ENCODE data around the gene ISG15.
A peak's percentile ranks its signal among the peaks of the same experiment; 100 is the strongest.

The ISG15 gene

GRCh38 chr1:1058088-1058905 lies 45.0 kb downstream of the ISG15 start:
- Histone ChIP-seq H3K36me3 (ENCODE audit: control insufficient read depth, low read depth, low read length) (peaks cover 12% of the 10 kb centered on the region), H3K9ac (ENCODE audit: low read length) (no peak overlapping the region), H3K4me3 (ENCODE audit: low read length) (peak overlapping the region; percentile 58), H3K27me3 (ENCODE audit: control insufficient read depth, insufficient read depth, low read length) (peaks cover 65% of the 10 kb centered on the region), H3K4me1 (ENCODE audit: control insufficient read depth, low read depth, low read length) (no peaks in the 10 kb centered on the region), H3K9me3 (ENCODE audit: control insufficient read depth, low read depth, low read length) (no peaks in the 10 kb centered on the region), H3K27ac (ENCODE audit: low read length) (no peak overlapping the region)

GRCh38 chr1:1058921-1059493 lies 45.7 kb downstream of the ISG15 start:
- Histone ChIP-seq H3K36me3 (ENCODE audit: control insufficient read depth, low read depth, low read length) (peaks cover 6% of the 10 kb centered on the region), H3K4me3 (ENCODE audit: low read length) (peak overlapping the region; percentile 58), H3K27me3 (ENCODE audit: control insufficient read depth, insufficient read depth, low read length) (peaks cover 72% of the 10 kb centered on the region), H3K9ac (ENCODE audit: low read length) (no peak overlapping the region), H3K4me1 (ENCODE audit: control insufficient read depth, low read depth, low read length) (peaks cover 2% of the 10 kb centered on the region), H3K9me3 (ENCODE audit: control insufficient read depth, low read depth, low read length) (no peaks in the 10 kb centered on the region), H3K27ac (ENCODE audit: low read length) (no peak overlapping the region)

GRCh38 chr1:1059494-1060280 lies 46.4 kb downstream of the ISG15 start:
- Histone ChIP-seq H3K9me3 (ENCODE audit: control insufficient read depth, low read depth, low read length) (no peaks in the 10 kb centered on the region), H3K27ac (ENCODE audit: low read length) (no peak overlapping the region), H3K27me3 (ENCODE audit: control insufficient read depth, insufficient read depth, low read length) (peaks cover 78% of the 10 kb centered on the region), H3K4me1 (ENCODE audit: control insufficient read depth, low read depth, low read length) (peaks cover 6% of the 10 kb centered on the region), H3K36me3 (ENCODE audit: control insufficient read depth, low read depth, low read length) (peaks cover 2% of the 10 kb centered on the region), H3K4me3 (ENCODE audit: low read length) (peak overlapping the region; percentile 58), H3K9ac (ENCODE audit: low read length) (no peak overlapping the region)

GRCh38 chr1:1060281-1061000 lies 47.1 kb downstream of the ISG15 start:
- no peak overlapping the region for H3K27ac ChIP-seq (ENCODE audit: low read length)
- H3K9ac ChIP-seq (ENCODE audit: low read length): no peak overlapping the region
- peaks cover 6% of the 10 kb centered on the region for H3K4me1 ChIP-seq (ENCODE audit: control insufficient read depth, low read depth, low read length)
- peaks cover 80% of the 10 kb centered on the region for H3K27me3 ChIP-seq (ENCODE audit: control insufficient read depth, insufficient read depth, low read length)
- H3K9me3 ChIP-seq (ENCODE audit: control insufficient read depth, low read depth, low read length): no peaks in the 10 kb centered on the region
- H3K4me3 ChIP-seq (ENCODE audit: low read length): peak overlapping the region; percentile 58
- H3K36me3 ChIP-seq (ENCODE audit: control insufficient read depth, low read depth, low read length): no peaks in the 10 kb centered on the region

- H3K27ac ChIP-seq (ENCODE audit: low read length): no peak overlapping the region
- H3K27me3 ChIP-seq (ENCODE audit: control insufficient read depth, insufficient read depth, low read length): peaks cover 84% of the 10 kb centered on the region
- H3K36me3 ChIP-seq (ENCODE audit: control insufficient read depth, low read depth, low read length): no peaks in the 10 kb centered on the region
- no peak overlapping the region for H3K4me3 ChIP-seq (ENCODE audit: low read length)
- no peaks in the 10 kb centered on the region for H3K9me3 ChIP-seq (ENCODE audit: control insufficient read depth, low read depth, low read length)
- no peak overlapping the region for H3K9ac ChIP-seq (ENCODE audit: low read length)
- H3K4me1 ChIP-seq (ENCODE audit: control insufficient read depth, low read depth, low read length): peaks cover 6% of the 10 kb centered on the region
These were observed 48.5 kb downstream of the ISG15 start for GRCh38 chr1:1061682-1062345.

GRCh38 chr1:1062348-1063163 lies 49.3 kb downstream of the ISG15 start:
- peaks cover 6% of the 10 kb centered on the region for H3K4me1 ChIP-seq (ENCODE audit: control insufficient read depth, low read depth, low read length)
- no peak overlapping the region for H3K27ac ChIP-seq (ENCODE audit: low read length)
- no peak overlapping the region for H3K9ac ChIP-seq (ENCODE audit: low read length)
- H3K9me3 ChIP-seq (ENCODE audit: control insufficient read depth, low read depth, low read length): no peaks in the 10 kb centered on the region
- H3K36me3 ChIP-seq (ENCODE audit: control insufficient read depth, low read depth, low read length): no peaks in the 10 kb centered on the region
- H3K4me3 ChIP-seq (ENCODE audit: low read length): no peak overlapping the region
- H3K27me3 ChIP-seq (ENCODE audit: control insufficient read depth, insufficient read depth, low read length): peaks cover 80% of the 10 kb centered on the region

GRCh38 chr1:1063261-1063944 lies 50.1 kb downstream of the ISG15 start:
- peaks cover 6% of the 10 kb centered on the region for H3K4me1 ChIP-seq (ENCODE audit: control insufficient read depth, low read depth, low read length)
- H3K9ac ChIP-seq (ENCODE audit: low read length): no peak overlapping the region
- no peak overlapping the region for H3K4me3 ChIP-seq (ENCODE audit: low read length)
- H3K9me3 ChIP-seq (ENCODE audit: control insufficient read depth, low read depth, low read length): no peaks in the 10 kb centered on the region
- H3K27me3 ChIP-seq (ENCODE audit: control insufficient read depth, insufficient read depth, low read length): peaks cover 80% of the 10 kb centered on the region
- no peaks in the 10 kb centered on the region for H3K36me3 ChIP-seq (ENCODE audit: control insufficient read depth, low read depth, low read length)
- H3K27ac ChIP-seq (ENCODE audit: low read length): no peak overlapping the region
